HFF-Myc (cell line): ENCODE measurements around the gene SPHKAP.

Experiments used
- DNase-seq: peaks from one replicate; pipeline ENCODE4 v3.0.0-alpha.2; 2011; ENCODE audit warnings: low read depth; ENCODE audit errors: extremely low read depth
- H3K4me3 ChIP-seq: replicated peaks from 2 replicates; pipeline ENCODE4 v1.5.1; 2011; ENCODE audit warnings: low read depth, mild to moderate bottlenecking, control low read depth, low read length
- TF ChIP-seq, protein P1 (sequence below): IDR thresholded peaks from 2 replicates; pipeline ENCODE4 v1.5.1; 2012; ENCODE audit warnings: mild to moderate bottlenecking, low read depth, low read length, control low read depth; ENCODE audit errors: missing control alignments

SPHKAP gene

DNA sequence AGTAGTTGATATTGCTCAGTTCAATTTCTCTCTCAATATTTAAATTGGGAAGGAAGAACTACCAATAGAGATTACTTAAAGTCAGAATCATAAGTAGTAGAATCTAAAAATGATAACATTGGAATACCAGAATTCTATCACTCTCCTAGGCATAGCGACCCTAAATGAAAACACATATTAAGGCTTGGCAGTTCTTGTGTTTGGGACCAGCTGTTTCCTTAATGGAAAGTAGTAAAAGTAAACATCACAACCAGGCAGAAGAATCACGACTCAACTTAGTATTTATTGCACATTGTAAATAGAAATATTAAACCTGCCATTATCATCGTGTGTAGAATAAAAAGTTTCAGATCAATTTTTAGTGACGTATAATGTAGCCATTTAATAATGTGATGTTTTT is 117.5 kb downstream of the SPHKAP start:
- no peak for DNase-seq
- TF ChIP-seq, protein P1, sequence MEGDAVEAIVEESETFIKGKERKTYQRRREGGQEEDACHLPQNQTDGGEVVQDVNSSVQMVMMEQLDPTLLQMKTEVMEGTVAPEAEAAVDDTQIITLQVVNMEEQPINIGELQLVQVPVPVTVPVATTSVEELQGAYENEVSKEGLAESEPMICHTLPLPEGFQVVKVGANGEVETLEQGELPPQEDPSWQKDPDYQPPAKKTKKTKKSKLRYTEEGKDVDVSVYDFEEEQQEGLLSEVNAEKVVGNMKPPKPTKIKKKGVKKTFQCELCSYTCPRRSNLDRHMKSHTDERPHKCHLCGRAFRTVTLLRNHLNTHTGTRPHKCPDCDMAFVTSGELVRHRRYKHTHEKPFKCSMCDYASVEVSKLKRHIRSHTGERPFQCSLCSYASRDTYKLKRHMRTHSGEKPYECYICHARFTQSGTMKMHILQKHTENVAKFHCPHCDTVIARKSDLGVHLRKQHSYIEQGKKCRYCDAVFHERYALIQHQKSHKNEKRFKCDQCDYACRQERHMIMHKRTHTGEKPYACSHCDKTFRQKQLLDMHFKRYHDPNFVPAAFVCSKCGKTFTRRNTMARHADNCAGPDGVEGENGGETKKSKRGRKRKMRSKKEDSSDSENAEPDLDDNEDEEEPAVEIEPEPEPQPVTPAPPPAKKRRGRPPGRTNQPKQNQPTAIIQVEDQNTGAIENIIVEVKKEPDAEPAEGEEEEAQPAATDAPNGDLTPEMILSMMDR = no peak
- H3K4me3 ChIP-seq = no peak overlapping the region

DNA sequence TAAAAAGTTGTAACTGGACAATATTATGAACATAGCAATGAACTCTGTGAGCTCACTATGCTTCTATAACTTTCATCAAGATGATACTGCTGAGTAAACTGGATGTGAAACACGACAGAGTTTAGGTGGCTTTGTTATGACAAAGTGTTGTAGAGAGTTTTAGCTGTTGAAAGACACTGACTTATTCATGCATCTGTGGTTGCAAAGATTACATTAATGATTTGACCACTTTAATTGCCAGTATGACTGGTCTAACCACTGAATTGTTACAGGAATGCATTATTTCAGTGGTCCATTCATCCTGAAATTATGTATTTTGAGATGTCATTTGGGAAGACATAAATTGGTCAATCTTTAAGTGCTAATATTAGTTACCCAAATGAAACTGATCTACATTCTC is 117.9 kb downstream of the SPHKAP start:
- H3K4me3 ChIP-seq = no peak overlapping the region
- DNase-seq = no peak
- TF ChIP-seq, protein P1 = no peak

DNA sequence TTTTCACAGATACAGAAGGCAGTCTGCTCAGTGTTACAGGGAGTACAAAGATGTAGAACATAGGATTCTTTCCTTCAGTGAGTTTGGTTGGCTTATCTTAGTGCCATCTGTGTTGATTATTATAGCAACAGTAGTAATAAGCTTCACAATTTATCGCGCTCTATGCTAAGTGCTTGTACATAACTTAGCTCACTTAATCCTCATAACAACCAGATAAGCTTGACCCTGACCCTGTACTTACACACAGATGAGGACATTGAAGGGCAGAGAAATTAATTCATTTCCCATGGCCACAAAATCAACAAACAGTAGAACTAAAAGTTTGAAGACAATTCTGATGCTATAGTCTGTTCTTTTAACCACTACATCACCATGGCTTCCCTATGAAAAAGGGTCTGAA is 121.8 kb downstream of the SPHKAP start:
- H3K4me3 ChIP-seq = no peak overlapping the region
- no peak for DNase-seq
- TF ChIP-seq, protein P1 = no peak

DNA sequence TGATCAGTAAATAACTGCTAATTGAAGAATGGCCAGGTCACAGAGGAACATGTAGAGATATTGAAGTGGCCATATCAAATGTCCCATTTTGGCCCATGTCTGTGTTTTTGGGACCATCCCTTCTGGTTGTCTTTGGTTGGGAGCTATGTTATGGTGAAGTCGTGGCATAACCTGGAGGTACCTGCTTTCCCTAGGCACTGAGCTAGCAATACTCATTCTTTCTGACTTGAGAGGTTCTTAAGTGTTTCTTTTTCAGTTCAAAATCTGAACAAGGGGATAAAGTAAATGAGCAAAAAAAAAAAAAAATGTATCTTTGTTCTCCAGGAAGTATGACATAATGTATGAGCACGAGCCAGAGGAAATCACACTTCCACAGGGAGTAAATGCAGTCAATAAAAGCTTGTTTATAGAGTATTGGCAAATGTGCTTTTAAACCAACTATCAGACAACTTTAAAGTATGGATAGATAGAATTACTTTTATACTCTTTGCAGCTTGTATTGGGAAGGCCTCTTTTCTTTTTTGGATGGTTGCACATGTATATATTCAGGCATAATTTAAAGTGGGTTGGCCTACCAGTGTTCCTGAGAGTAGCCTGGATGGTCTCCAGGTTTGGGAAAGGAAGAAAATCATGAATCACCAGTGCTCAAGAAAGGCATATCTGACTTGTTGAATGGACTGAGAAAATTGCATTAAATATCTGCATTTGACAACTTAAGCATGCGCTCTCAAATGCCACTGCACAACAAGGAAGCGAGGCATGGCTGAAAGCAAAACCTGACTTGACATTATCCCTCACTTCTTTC is 125.0 kb downstream of the SPHKAP start:
- no peak for DNase-seq
- H3K4me3 ChIP-seq = no peak overlapping the region
- TF ChIP-seq, protein P1 = no peak

DNA sequence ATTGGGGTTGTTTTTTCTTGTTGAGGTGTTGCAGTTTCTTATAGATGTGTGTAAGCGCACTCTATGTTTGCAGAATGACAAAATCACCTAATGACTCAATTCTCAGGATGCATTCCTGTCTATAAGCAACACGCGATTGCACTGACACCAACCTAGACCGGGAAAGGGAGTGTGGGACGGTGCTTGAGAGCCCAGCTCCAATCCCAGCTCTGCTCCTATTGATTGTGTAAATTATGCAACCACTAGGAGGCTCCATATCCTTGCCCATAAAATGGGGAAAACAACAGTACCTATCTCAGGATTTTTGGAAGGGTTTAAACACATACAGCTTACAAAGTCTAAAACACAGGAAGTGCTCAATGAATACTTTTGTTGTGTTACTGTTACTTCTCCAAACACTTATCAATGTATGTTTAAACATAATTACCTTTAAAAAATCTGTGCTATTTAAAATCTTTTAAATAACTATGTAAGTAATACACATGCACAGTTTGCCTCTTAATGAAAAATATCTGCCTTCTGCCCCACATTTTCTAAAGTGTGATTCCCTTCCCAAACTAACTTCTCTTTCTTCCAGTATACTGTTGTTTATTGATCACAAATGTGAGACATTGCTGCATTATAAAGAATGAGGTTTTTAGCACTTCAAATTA is 132.5 kb downstream of the SPHKAP start:
- TF ChIP-seq, protein P1 = peak; percentile 48
- H3K4me3 ChIP-seq = no peak overlapping the region
- DNase-seq = peak; percentile 21

DNA sequence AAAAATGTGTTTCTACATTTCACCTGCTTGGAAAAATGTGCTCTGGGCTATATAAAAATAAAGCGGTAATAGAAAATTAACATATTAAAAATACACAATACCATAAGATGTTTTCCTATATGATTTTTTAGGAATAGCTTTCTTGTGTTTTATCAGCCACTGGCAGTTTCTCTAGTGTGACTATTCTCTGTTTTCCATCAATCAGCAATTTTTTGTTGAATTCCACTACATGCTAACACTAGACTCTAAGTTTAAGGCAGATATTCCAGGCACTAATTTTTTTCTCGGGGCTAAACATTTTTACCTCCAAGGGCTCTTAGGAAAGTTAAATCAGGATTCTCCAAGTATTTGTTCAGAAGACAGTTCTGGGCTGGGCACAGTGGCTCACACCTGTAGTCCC is 140.5 kb downstream of the SPHKAP start:
- TF ChIP-seq, protein P1 = no peak
- no peak overlapping the region for H3K4me3 ChIP-seq
- DNase-seq = no peak
